HTR-8/SVneo (cell line): ENCODE results near the gene KRT2.
A peak's percentile ranks its signal among the peaks of the same experiment; 100 is the strongest.
"Not testable (repeated sequence)": the region's sequence is repeated elsewhere in the genome, so short reads cannot be mapped to it uniquely, and the experiment has no call there.

Experiments
- DNase-seq: peaks from one replicate; pipeline ENCODE4 v3.0.0; 2011; ENCODE audit warnings: low spot score, mixed read lengths; ENCODE audit not compliant: insufficient read length
- FAIRE-seq: peaks from 2 replicates; lab custom pipeline; 2011; peaks lifted over from hg19 to GRCh38; lab: Jason Lieb, UNC

The KRT2 gene

DNA sequence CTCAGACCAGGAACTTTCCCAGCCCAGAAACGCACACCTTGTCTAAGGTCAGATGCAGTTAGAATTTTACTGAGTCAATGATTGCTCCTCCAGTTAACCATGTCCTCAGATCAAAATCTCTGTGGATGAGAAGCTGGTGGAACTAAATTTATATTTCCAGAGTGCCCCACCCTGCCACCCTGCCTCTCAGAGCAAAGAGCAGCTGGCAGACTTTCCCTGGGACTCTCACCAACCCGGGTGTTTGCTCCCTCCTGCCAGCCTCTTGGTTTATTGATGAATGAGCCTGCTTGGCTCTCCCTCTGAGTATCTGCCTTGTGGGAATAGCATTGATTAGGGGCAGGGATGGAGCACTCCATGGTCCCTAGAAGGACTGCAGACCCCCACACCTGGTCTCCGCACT, 34.1 kb upstream of the KRT2 start:
- no peak for FAIRE-seq
- DNase-seq = no peak

DNA sequence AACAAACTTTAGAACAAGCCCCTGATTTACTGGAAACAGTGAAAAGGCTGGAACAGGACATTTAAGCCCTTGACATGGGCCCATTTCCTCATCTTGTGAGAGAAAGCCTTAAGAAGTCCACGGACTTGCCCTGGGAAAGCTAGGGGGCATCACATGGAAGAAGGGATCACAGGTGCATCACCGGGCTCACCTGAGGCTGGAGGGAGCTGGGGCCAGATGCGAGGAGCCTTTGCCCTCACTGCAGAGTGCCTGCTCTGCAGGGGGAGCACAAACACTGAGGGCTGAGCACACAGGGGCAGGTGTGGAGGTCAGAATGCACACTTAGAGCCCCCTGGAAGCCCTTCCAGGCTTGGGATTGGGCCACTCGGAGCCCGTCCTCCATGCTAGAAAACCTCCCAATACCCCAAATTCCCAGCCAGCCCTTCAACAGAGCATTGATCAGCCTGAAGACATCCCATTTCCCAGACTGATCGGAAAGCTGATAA, 33.4 kb upstream of the KRT2 start:
- FAIRE-seq (no peak), DNase-seq (no peak)

DNA sequence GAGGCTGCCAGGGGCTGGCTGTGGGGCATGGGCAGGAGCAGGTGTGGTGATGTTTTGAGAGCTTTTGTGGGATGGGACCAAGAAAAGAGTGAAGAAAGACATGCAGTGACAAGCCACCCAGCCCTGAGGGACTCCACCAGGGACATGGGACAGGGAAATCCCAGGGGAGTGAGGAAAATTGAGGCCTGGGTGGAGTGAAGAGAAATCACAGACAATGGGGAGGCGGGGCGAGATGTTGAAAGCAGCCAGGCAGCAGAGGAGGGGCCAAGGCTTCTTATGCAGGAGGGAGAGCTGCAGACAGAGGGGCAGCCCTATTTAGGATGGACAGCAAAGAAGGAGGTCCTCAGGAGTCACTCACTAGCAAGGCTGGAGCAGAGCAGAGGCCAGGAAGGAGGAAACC, 32.4 kb upstream of the KRT2 start:
- no peak for DNase-seq

DNA sequence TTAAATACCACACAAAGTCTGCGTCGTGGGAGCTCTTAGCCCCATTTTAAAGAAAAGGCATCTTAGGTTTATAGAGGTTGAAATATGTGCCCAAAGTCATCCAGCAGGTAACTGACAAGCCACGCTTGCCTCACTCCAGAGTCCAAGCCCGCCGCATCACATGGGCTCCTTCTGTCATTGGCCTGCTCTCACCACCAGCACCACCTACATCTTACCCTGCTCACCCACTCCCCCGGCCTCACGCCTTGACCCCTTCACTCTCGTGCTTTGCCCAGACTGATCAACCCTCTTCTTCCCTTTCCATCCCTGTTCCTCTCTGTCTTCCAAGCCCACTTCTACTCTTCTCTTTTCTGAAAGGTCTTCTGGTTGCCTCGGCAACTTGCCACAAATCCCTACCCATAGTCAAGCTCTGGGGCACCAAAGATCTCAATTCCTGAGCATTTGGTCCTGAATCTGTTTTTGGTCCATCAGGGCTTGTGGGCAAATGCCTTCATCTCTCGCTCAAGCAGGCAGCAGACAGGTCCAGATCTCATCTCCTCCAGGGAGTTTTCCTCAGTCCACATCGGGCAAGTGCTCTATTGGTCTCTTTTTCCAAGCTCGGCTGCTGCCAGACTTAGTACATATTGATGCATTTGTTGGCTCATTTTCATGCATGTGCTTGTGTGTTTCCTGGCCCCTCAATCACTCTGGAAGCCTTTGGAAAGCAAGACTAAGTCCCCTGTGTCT, 31.7 kb upstream of the KRT2 start:
- FAIRE-seq (no peak), DNase-seq (no peak)

More for the DNA sequence above, 32.4 kb upstream of the KRT2 start:
- no peak for FAIRE-seq

GRCh38 chr12:52682938-52683574, 31.0 kb upstream of the KRT2 start:
- no peak for FAIRE-seq
- no peak for DNase-seq

GRCh38 chr12:52682381-52682660, 30.3 kb upstream of the KRT2 start:
- no peak for FAIRE-seq
- DNase-seq = no peak

GRCh38 chr12:52681526-52682380, 29.7 kb upstream of the KRT2 start:
- DNase-seq = no peak
- FAIRE-seq = no peak

DNA sequence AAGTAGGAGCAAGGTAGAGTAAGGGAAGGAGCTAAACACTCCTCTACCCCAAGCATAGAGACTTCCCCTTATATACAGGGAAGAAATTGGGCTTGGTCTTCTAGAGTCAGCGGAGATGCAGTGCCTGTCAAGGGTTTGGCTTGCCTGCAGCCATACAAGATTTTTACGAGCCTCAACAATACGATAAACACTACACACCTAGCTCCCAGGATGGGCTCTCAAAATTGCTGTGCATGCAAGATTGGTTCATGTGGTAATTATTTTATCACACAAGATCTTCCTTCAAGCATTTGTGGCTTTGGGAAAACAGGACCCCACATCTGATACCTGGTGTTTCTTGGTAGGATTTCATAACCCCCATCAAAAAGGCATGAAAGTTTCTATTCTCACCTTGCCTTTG, 28.4 kb upstream of the KRT2 start, which contains the start of gene KRT1:
Gene KRT1, minus strand, starts transcription at position 45 of the 400 bp plus-strand sequence. CDS start 59 bp downstream, outside the sequence.
- no peak for DNase-seq
- FAIRE-seq = no peak

DNA sequence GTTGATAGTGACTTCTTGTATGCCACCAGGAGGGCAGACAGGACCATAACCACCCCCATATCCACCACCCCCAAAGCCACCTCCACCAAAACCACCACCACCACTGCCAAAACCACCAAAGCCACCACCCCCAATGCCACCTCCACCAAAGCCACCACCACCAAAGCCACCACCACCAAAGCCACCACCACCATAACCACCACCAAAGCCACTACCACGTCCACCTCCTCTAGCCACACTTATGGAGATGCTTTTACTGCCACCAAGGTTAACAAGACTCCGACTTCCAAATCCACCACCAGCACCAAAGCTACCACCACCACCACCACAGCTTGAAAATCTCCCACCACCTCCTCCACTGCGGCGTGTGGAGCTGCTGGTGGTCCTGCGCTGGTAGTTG, 27.9 kb upstream of the KRT2 start:
- FAIRE-seq = no peak
- no peak for DNase-seq

DNA sequence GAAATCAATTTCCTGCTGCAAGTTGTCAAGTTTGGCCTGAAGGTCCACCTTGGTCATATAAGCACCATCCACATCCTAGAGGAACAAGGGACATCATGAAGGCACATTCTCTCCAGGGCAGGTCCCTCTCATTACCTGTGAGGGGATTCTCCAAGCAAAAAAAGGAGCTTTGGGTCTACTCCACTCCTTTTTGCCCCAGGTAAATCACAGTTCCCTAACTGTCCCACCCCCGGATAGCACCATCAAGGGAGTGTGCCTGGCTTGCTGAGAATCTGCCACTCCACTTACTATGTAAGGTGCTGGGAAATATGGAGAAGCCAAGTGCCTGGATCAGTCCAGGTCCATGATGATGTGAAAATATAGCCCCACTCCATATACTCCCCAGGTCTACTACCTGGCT, 25.7 kb upstream of the KRT2 start:
- no peak for DNase-seq
- no peak for FAIRE-seq

DNA sequence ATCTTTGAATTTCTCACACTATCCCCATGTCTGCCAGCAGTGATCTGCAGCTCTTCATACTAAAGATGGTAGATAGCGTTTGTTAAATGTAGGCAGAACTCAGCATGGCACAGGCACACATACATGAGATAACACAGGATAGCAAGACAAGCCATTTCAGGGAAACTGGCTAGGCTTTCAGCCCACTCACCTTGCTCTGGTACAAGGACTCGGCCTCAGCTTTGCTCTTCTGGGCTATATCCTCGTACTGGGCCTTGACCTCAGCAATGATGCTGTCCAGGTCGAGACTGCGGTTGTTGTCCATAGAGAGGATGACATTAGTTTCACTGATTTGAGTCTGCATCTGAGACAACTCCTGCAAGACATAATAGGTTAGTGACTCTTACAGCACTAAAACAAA, 25.1 kb upstream of the KRT2 start:
- DNase-seq (no peak), FAIRE-seq (no peak)

DNA sequence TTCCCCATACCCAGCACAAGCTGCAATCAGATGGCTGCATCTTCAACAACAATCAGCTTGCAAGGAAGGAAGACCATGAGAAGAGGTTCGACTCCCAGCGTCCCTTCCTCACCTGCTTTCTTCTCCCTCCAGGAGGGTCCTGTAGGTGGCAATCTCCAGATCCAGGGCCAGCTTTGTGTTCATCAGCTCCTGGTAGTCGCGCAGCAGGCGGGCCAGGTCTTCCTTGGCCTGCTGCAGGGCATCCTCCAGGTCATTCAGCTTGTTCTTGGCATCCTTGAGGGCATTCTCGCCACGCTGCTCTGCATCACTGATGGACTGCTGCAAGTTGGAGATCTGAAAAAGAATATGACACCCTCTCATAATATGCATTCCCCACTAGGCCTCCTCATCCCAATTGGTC, 24.2 kb upstream of the KRT2 start:
- FAIRE-seq = no peak
- no peak for DNase-seq

DNA sequence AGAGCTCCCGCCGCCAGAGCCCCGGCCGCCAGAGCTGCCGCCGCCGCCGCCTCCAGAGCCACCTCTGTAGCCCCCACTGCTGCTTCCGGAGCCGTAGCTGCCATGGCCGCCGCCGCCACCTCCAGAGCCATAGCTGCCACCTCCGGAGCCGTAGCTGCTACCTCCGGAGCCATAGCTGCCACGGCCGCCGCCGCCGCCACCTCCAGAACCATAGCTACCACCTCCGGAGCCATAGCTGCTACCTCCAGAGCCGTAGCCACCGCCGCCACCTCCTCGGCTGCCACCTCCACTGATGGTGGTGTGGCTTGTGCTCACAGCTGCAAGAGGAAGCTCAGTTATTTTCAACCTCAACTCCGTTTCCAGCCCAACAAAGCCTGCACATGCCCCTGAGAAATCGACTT, 23.3 kb upstream of the KRT2 start:
- FAIRE-seq = no peak
- DNase-seq = no peak

DNA sequence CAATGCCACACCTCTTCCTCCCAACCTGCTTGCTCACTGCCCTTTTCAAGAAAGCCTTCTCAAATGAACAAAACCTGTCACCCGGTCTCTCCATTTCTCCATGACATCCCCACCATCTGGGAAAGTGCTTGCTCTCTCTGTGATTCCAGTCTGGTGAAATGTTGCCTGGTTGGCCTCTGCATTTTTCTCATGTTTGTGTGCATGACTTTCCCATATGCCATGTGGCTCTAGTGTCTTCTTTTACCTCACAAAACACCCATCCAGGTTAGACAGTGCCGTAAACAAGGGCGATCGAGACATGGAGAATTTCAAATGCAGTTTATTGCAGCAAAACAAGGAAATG, 22.4 kb upstream of the KRT2 start:
- FAIRE-seq (no peak), DNase-seq (no peak)

- DNase-seq = no peak
- no peak for FAIRE-seq
Measured at GRCh38 chr12:52673713-52674432, 21.9 kb upstream of the KRT2 start.

DNA sequence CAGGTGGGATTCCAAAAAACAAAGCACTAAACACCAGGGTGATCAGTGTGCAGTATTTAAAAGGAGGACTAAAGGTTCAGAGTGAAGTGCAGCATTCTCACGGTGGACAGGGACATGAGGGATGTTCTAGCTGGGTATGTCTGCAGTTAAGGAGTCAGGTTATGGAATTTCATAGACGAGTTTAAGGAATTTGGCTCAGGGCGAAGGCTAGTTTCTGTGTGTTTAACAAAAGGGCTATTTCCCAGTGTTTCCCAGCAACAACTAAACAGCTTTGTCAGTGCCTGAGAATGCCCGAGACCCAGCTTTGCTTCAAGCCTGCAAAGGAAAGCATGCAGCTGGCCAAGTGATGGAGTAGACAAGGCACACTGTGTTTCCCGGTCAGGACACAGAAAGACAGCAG, 21.2 kb upstream of the KRT2 start:
- DNase-seq (no peak), FAIRE-seq (no peak)

GRCh38 chr12:52672321-52672933, 20.4 kb upstream of the KRT2 start:
- peak; percentile 14 for DNase-seq
- no peak for FAIRE-seq

- no peak for DNase-seq
- FAIRE-seq = no peak
Measured at GRCh38 chr12:52670961-52671360, 18.9 kb upstream of the KRT2 start.

DNA sequence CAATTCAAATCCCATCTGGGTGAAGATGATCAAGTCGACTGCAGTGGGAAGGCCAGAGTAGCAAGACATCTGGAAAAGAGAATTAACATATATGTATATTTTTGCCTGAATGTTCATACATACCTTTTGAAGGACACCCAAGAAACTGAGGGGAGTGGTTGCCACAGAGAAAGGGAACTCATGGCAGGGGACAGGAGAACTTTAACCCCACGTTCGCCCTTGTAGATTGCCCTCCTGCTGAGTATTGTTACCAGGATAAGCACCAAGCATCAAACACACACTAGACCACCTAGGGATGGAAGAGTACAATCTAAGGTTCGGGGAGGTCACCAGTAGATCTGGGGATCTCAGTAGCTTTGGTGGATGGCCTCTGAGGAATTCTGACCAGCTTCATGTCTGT, 18.5 kb upstream of the KRT2 start:
- DNase-seq (no peak), FAIRE-seq (no peak)

DNA sequence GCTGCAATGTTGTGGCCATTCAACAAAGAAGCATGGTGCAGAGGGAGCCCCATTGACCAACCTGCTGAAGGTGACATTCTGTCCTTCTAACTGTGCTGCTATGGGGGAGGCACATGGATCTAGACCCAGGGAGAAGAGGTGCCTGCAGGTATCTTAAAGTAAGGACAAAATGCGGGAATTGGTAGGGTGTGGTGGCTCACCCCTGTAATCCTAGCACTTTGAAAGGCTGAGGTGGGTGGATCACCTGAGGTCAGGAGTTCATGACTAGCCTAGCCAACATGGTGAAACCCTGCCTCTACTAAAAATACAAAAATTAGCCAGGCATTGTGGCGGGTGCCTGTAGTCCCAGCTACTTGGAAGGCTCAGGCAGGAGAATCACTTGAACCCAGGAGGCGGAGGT, 17.9 kb upstream of the KRT2 start:
- not testable (repeated sequence) for FAIRE-seq, DNase-seq
